Measurements from ENCODE around the gene WDR59.
A peak's percentile ranks its signal among the peaks of the same experiment; 100 is the strongest.

WDR59 gene

DNA sequence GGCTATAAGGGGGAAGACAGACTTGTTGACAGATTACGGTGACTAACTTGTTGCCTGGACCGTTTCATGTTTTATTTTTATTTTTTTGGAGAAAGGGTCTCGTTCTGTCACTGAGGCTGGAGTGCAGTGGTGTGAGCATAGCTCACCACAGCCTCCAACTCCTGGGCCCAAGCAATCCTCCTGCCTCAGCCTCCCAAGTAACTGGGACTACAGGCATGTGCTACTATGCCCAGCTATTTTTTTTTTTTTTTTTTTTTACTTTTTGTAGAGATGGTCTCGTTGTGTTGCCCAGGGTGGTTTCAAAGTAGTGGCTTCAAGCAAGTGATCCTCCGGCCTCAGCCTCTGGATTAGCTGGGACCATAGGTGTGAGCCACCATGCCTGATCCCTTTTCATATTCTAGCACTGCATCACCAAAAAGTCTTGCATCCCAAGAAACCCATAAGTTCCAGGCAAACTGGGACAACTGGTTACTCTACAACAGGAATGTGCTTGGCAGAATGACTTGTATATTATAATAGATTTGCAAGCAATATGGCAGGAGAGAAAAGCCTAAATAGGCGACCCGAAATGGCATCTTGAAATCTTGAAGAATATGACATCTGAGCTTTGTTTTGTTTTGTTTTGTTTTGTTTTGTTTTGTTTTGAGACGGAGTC, 2.2 kb upstream of the WDR59 start:
- Histone ChIP-seq H3K27ac (no peak overlapping the region), H3K4me2 (ENCODE audit: low read length) (no peak overlapping the region), H3K79me2 (peaks cover 15% of the 10 kb centered on the region), H3K36me3 (ENCODE audit: control insufficient read depth, insufficient read depth, low read length) (no peaks in the 10 kb centered on the region), H3K27me3 (ENCODE audit: control insufficient read depth, insufficient read depth, low read length) (no peaks in the 10 kb centered on the region), H3K9ac (no peak overlapping the region), H3K9me3 (ENCODE audit: control insufficient read depth, low read length) (no peaks in the 10 kb centered on the region), H3K4me1 (peaks cover 10% of the 10 kb centered on the region), H3K4me3 (ENCODE audit: low read depth, low read length) (no peak overlapping the region), H2AFZ (peak overlapping the region; percentile 6)
- TF ChIP-seq CTCF (IDR thresholded peaks at IDR 0.05), result no peak

DNA sequence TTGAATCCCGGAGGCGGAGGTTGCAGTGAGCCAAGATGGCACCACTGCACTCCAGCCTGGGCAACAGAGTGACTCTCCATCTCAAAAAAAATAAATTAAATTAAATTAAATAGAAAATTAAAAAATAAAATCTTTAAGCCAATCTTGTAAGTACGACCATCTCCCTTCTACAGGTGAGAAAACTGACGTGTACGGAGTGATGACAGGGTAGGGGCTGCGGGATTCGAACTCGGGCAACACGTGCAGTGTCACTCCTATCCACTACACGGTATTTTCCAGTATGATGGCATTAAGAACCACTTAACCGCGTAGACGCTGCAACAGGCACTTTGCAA, 762 bp downstream of the WDR59 start:
- Histone ChIP-seq H2AFZ (peak overlapping the region; percentile 72), H3K4me2 (ENCODE audit: low read length) (peak overlapping the region; percentile 96), H3K36me3 (ENCODE audit: control insufficient read depth, insufficient read depth, low read length) (no peaks in the 10 kb centered on the region), H3K27ac (no peak overlapping the region), H3K79me2 (peaks cover 15% of the 10 kb centered on the region), H3K9ac (no peak overlapping the region), H3K9me3 (ENCODE audit: control insufficient read depth, low read length) (no peaks in the 10 kb centered on the region), H3K27me3 (ENCODE audit: control insufficient read depth, insufficient read depth, low read length) (no peaks in the 10 kb centered on the region), H3K4me3 (ENCODE audit: low read depth, low read length) (peak overlapping the region; percentile 97), H3K4me1 (no peaks in the 10 kb centered on the region)
- no peak for TF ChIP-seq CTCF (IDR thresholded peaks at IDR 0.05)

DNA sequence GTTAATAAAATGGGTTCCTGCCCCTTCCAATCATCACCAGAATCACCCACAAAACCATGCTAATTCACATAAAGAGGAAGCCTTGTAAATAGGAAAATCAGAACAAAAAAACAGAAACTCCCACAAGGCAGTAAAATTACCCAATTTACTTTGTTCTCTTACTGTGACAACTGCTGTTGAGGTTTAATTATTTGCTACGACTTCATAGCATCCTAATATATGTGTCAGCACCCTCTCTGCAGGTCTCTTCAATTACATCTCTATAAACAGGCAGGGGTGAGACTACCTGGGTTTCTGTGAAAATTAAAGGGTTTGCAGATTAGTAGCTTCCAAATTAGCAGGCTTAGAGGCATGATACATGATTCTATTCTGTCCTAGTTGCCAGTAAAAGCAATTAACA, 2.7 kb downstream of the WDR59 start:
- H2AFZ ChIP-seq, result no peak overlapping the region
- H3K36me3 ChIP-seq (ENCODE audit: control insufficient read depth, insufficient read depth, low read length), result no peaks in the 10 kb centered on the region
- no peaks in the 10 kb centered on the region for H3K9me3 ChIP-seq (ENCODE audit: control insufficient read depth, low read length)
- H3K9ac ChIP-seq, result no peak overlapping the region
- no peak for TF ChIP-seq CTCF (IDR thresholded peaks at IDR 0.05)
- no peaks in the 10 kb centered on the region for H3K27me3 ChIP-seq (ENCODE audit: control insufficient read depth, insufficient read depth, low read length)
- no peak overlapping the region for H3K4me3 ChIP-seq (ENCODE audit: low read depth, low read length)
- H3K79me2 ChIP-seq, result peaks cover 15% of the 10 kb centered on the region
- no peak overlapping the region for H3K27ac ChIP-seq
- no peaks in the 10 kb centered on the region for H3K4me1 ChIP-seq
- H3K4me2 ChIP-seq (ENCODE audit: low read length), result no peak overlapping the region

DNA sequence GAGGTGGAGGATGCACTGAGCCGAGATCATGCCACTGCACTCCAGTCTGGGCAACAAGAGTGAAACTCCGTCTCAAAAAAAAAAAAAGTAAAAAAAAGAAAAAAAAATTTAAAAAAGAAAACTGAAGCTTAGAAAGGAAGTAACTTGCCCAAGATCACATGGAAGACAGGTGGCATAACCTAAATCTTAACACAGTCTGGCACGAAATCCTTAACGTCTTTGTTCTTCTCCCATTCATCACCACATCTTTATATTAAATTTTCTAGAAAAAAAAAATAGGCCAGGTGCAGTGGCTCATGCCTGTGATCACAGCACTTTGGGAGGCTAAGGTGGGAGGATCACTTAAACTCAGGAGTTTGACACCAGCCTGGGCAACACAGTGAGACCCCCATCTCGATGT, 9.3 kb downstream of the WDR59 start:
- Histone ChIP-seq H3K9me3 (ENCODE audit: control insufficient read depth, low read length) (no peaks in the 10 kb centered on the region), H3K4me1 (no peaks in the 10 kb centered on the region), H3K4me3 (ENCODE audit: low read depth, low read length) (no peak overlapping the region), H3K27ac (no peak overlapping the region), H3K36me3 (ENCODE audit: control insufficient read depth, insufficient read depth, low read length) (no peaks in the 10 kb centered on the region), H3K79me2 (peaks cover 1% of the 10 kb centered on the region), H3K9ac (no peak overlapping the region), H2AFZ (no peak overlapping the region), H3K4me2 (ENCODE audit: low read length) (no peak overlapping the region), H3K27me3 (ENCODE audit: control insufficient read depth, insufficient read depth, low read length) (no peaks in the 10 kb centered on the region)
- no peak for TF ChIP-seq CTCF (IDR thresholded peaks at IDR 0.05)

- H3K27ac ChIP-seq, result no peak overlapping the region
- H3K4me1 ChIP-seq, result no peaks in the 10 kb centered on the region
- no peak overlapping the region for H3K4me2 ChIP-seq (ENCODE audit: low read length)
- no peak overlapping the region for H2AFZ ChIP-seq
- H3K4me3 ChIP-seq (ENCODE audit: low read depth, low read length), result no peak overlapping the region
- H3K79me2 ChIP-seq, result peaks cover 11% of the 10 kb centered on the region
- no peak for TF ChIP-seq CTCF (IDR thresholded peaks at IDR 0.05)
- H3K9me3 ChIP-seq (ENCODE audit: control insufficient read depth, low read length), result no peaks in the 10 kb centered on the region
- no peaks in the 10 kb centered on the region for H3K36me3 ChIP-seq (ENCODE audit: control insufficient read depth, insufficient read depth, low read length)
- no peaks in the 10 kb centered on the region for H3K27me3 ChIP-seq (ENCODE audit: control insufficient read depth, insufficient read depth, low read length)
- H3K9ac ChIP-seq, result no peak overlapping the region
These were observed 11.6 kb downstream of the WDR59 start for GRCh38 chr16:74973304-74973703.
